Trophoblast cell (in vitro differentiated cells and primary cell): ENCODE data around the gene PRDM11.

ENCODE experiments used
- DNase-seq, 2 donors: peaks; one replicate each; pipeline ENCODE4 v3.0.0-alpha.2; 2016
- H2AFZ ChIP-seq: 2 replicates; pipeline ENCODE4 v1.6.1; 2013; ENCODE audit warnings: low read length, moderate library complexity, mild to moderate bottlenecking; ENCODE audit not compliant: insufficient read depth, poor library complexity
- H2AK5ac ChIP-seq: 2 replicates; pipeline ENCODE4 v1.6.1; 2013; ENCODE audit warnings: mild to moderate bottlenecking, low read length
- H2BK120ac ChIP-seq: 2 replicates; pipeline ENCODE4 v1.6.1; 2013; ENCODE audit warnings: low read length, mild to moderate bottlenecking, moderate library complexity; ENCODE audit not compliant: insufficient read depth, poor library complexity
- H2BK12ac ChIP-seq: 2 replicates; pipeline ENCODE4 v1.6.1; 2013; ENCODE audit warnings: mild to moderate bottlenecking, low read length, moderate library complexity
- H2BK5ac ChIP-seq: 2 replicates; pipeline ENCODE4 v1.6.1; 2013; ENCODE audit warnings: low read length, low read depth, moderate library complexity, mild to moderate bottlenecking; ENCODE audit not compliant: poor library complexity
- H3K14ac ChIP-seq: 2 replicates; pipeline ENCODE4 v1.6.1; 2013; ENCODE audit warnings: mild to moderate bottlenecking, low read length
- H3K18ac ChIP-seq: 2 replicates; pipeline ENCODE4 v1.6.1; 2013; ENCODE audit warnings: mild to moderate bottlenecking, low read length
- H3K23ac ChIP-seq: 2 replicates; pipeline ENCODE4 v1.6.1; 2013; ENCODE audit warnings: low read length
- H3K27ac ChIP-seq: 2 replicates; pipeline ENCODE4 v1.5.1; 2013; ENCODE audit warnings: low read depth, mild to moderate bottlenecking, inconsistent platforms, low read length, moderate library complexity
- H3K27me3 ChIP-seq: 2 replicates; pipeline ENCODE4 v1.6.1; 2013; ENCODE audit warnings: inconsistent platforms, mild to moderate bottlenecking, low read length, moderate library complexity; ENCODE audit not compliant: insufficient read depth
- H3K36me3 ChIP-seq, 2 experiments: 1 replicate in 1 of 2; 2 replicates in 1 of 2; pipeline ENCODE4 v1.6.1; 2013; ENCODE audit warnings: low read length in 2 of 2, mild to moderate bottlenecking in 2 of 2, moderate library complexity in 1 of 2; ENCODE audit not compliant: insufficient read depth in 2 of 2, control insufficient read depth in 1 of 2
- H3K4ac ChIP-seq: 2 replicates; pipeline ENCODE4 v1.6.1; 2013; ENCODE audit warnings: low read depth, mild to moderate bottlenecking, low read length, moderate library complexity
- H3K4me1 ChIP-seq, 2 experiments: 1 replicate in 1 of 2; 2 replicates in 1 of 2; pipeline ENCODE4 v1.6.1; 2013; ENCODE audit warnings: low read length in 2 of 2, mild to moderate bottlenecking in 2 of 2, moderate library complexity in 1 of 2; ENCODE audit not compliant: insufficient read depth in 2 of 2, control insufficient read depth in 1 of 2
- H3K4me2 ChIP-seq: 2 replicates; pipeline ENCODE4 v1.6.1; 2013; ENCODE audit warnings: inconsistent platforms, mild to moderate bottlenecking, low read length, moderate library complexity
- H3K4me3 ChIP-seq: 2 replicates; pipeline ENCODE4 v1.5.1; 2013; ENCODE audit warnings: mild to moderate bottlenecking, low read depth, low read length, inconsistent platforms
- H3K79me1 ChIP-seq: one replicate; pipeline ENCODE4 v1.6.1; 2013; ENCODE audit warnings: low read length
- H3K79me2 ChIP-seq: 2 replicates; pipeline ENCODE4 v1.6.1; 2013; ENCODE audit warnings: low read length, mild to moderate bottlenecking; ENCODE audit not compliant: control insufficient read depth, insufficient read depth, poor library complexity
- H3K9ac ChIP-seq: 2 replicates; pipeline ENCODE4 v1.6.1; 2013; ENCODE audit warnings: mild to moderate bottlenecking, low read length
- H3K9me3 ChIP-seq: 2 replicates; pipeline ENCODE4 v1.6.1; 2013; ENCODE audit warnings: low read depth, mild to moderate bottlenecking, control low read depth, inconsistent platforms, low read length; ENCODE audit not compliant: insufficient read depth
- H4K12ac ChIP-seq: 2 replicates; pipeline ENCODE4 v1.6.1; 2013; ENCODE audit warnings: low read depth, mild to moderate bottlenecking, low read length, moderate library complexity
- H4K8ac ChIP-seq: 2 replicates; pipeline ENCODE4 v1.6.1; 2013; ENCODE audit warnings: low read depth, mild to moderate bottlenecking, low read length, moderate library complexity
- H4K91ac ChIP-seq: one replicate; pipeline ENCODE4 v1.6.1; 2013; ENCODE audit warnings: low read depth, mild to moderate bottlenecking, low read length, moderate library complexity
- WGBS: extraction: QIAGEN DNeasy Blood & Tissue Kit; methylation state at CpG from one replicate; pipeline ENCODE4 v1.1.7; 2013; ENCODE audit warnings: missing lambda C conversion rate; ENCODE audit not compliant: insufficient read length, insufficient coverage; ENCODE audit errors: extremely low coverage; 5-methylcytosine and 5-hydroxymethylcytosine counted together

The PRDM11 gene

GRCh38 chr11:45159781-45160365 is 13.4 kb downstream of the PRDM11 start:
- H4K12ac ChIP-seq: no peak overlapping the region
- H3K9ac ChIP-seq: no peak overlapping the region
- H3K27ac ChIP-seq: no peak overlapping the region
- no peak overlapping the region for H4K8ac ChIP-seq
- no peak overlapping the region for H3K4ac ChIP-seq
- no peak overlapping the region for H3K4me3 ChIP-seq
- DNase-seq: no peak
- no peak overlapping the region for H4K91ac ChIP-seq
- no peak overlapping the region for H3K4me2 ChIP-seq
- H3K9me3 ChIP-seq: peaks cover 2% of the 10 kb centered on the region
- H3K23ac ChIP-seq: no peak overlapping the region
- H2AK5ac ChIP-seq: no peak overlapping the region
- H3K14ac ChIP-seq: no peak overlapping the region
- no peak overlapping the region for H3K18ac ChIP-seq
- WGBS: no CpG with 5 or more reads among the region's 3 CpGs
- H3K79me2 ChIP-seq: peaks cover 2% of the 10 kb centered on the region
- H2AFZ ChIP-seq: no peak overlapping the region
- no peak overlapping the region for H2BK5ac ChIP-seq
- peaks cover 21 to 26% of the 10 kb centered on the region in 2 experiments for H3K4me1 ChIP-seq
- no peak overlapping the region for H2BK120ac ChIP-seq
- no peak overlapping the region for H2BK12ac ChIP-seq
- H3K27me3 ChIP-seq: no peaks in the 10 kb centered on the region
- no peaks in the 10 kb centered on the region for H3K36me3 ChIP-seq
- H3K79me1 ChIP-seq: peaks cover 4% of the 10 kb centered on the region

DNA sequence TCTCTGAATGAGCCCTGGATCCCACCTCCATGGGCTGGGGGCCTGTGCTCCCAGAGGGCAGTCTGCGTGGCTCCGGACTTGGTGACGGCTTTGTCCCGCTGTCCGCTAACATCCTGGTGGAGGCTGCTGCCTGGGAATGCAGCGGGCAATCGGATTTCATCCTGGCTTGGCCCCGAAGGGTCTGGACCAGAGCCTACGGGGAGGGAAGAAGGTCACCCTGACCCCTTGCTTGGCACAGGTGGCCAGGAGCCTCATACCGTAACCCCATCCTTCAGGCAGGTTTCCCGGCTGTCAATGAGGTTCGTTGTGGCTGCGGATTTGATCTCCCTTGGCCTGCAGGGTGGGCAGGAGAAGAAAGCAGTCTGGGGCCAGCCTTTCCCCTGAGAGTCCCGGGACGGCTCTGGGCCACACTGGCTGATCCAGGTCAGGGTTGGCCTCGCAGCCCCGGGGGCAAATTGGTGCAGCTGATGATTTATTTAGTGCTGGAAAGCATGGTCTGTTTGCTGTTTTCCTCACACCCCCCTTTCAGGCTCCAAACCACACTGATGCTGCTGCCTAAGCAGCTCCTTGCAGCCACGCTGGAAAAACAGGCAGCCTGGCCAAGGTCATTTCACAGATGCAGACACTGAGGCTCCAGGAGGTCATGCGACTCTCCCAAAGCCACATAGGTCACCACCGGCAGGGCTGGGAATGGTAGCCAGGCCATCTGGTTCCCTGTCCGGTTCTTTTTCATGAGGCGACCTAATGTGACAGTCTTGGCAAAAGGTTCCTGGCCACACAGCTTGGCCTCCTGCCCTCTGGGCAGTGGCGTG is 15.0 kb downstream of the PRDM11 start:
- Histone ChIP-seq H3K36me3 (no peaks in the 10 kb centered on the region), H3K14ac (no peak overlapping the region), H3K18ac (no peak overlapping the region), H3K79me1 (peaks cover 4% of the 10 kb centered on the region), H2BK12ac (no peak overlapping the region), H2BK5ac (no peak overlapping the region), H4K91ac (no peak overlapping the region), H3K4me1 (peaks cover 21 to 26% of the 10 kb centered on the region in 2 experiments), H4K8ac (no peak overlapping the region), H3K4me3 (no peak overlapping the region), H3K27ac (no peak overlapping the region), H3K23ac (no peak overlapping the region), H3K9me3 (peaks cover 2% of the 10 kb centered on the region), H3K4ac (no peak overlapping the region), H2AK5ac (no peak overlapping the region), H4K12ac (no peak overlapping the region), H2AFZ (no peak overlapping the region), H2BK120ac (no peak overlapping the region), H3K4me2 (no peak overlapping the region), H3K27me3 (no peaks in the 10 kb centered on the region), H3K79me2 (peaks cover 2% of the 10 kb centered on the region), H3K9ac (no peak overlapping the region)
- WGBS: no CpG with 5 or more reads among the region's 23 CpGs
- DNase-seq: no peak

DNA sequence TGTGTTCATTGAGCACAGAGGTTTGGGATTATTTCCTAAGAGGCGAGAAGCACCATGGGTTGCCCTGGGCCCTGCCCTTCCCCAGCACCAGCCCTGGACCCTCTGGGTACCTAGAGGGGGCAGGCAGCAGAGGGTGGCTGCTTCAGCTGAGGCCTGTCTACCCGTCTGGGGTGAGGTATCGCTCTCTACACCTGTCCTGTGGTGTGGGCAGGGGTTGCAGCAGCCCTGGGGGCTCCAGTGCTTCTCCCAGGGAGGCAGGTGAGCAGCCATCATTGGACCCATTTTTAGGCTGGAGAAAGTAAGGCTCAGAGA is 15.6 kb downstream of the PRDM11 start:
- Histone ChIP-seq H3K27ac (no peak overlapping the region), H3K9me3 (peaks cover 2% of the 10 kb centered on the region), H2AK5ac (no peak overlapping the region), H3K79me2 (peaks cover 2% of the 10 kb centered on the region), H3K27me3 (no peaks in the 10 kb centered on the region), H4K8ac (no peak overlapping the region), H3K4me1 (peaks cover 17 to 23% of the 10 kb centered on the region in 2 experiments), H2BK12ac (no peak overlapping the region), H4K91ac (no peak overlapping the region), H4K12ac (no peak overlapping the region), H3K4me3 (no peak overlapping the region), H3K4me2 (no peak overlapping the region), H3K14ac (no peak overlapping the region), H3K36me3 (no peaks in the 10 kb centered on the region), H3K79me1 (peaks cover 4% of the 10 kb centered on the region), H2BK5ac (no peak overlapping the region), H2BK120ac (no peak overlapping the region), H3K4ac (no peak overlapping the region), H3K18ac (peak overlapping the region; percentile 23), H3K23ac (no peak overlapping the region), H2AFZ (no peak overlapping the region), H3K9ac (no peak overlapping the region)
- no peak for DNase-seq
- no CpG with 5 or more reads among the region's 3 CpGs for WGBS

GRCh38 chr11:45162916-45163879 is 16.8 kb downstream of the PRDM11 start:
- H4K8ac ChIP-seq: no peak overlapping the region
- no CpG with 5 or more reads among the region's 10 CpGs for WGBS
- no peak overlapping the region for H3K27ac ChIP-seq

More at GRCh38 chr11:45162916-45163879, 16.8 kb downstream of the PRDM11 start:
- Histone ChIP-seq H3K79me1 (peaks cover 4% of the 10 kb centered on the region), H2AK5ac (no peak overlapping the region), H3K4me2 (no peak overlapping the region), H4K91ac (no peak overlapping the region), H3K79me2 (peaks cover 2% of the 10 kb centered on the region), H3K36me3 (no peaks in the 10 kb centered on the region), H3K4ac (no peak overlapping the region), H2AFZ (no peak overlapping the region), H3K9me3 (no peaks in the 10 kb centered on the region), H2BK5ac (no peak overlapping the region), H3K14ac (no peak overlapping the region), H3K9ac (no peak overlapping the region), H3K4me3 (no peak overlapping the region), H3K4me1 (peaks cover 9 to 15% of the 10 kb centered on the region in 2 experiments), H2BK12ac (no peak overlapping the region), H3K23ac (no peak overlapping the region), H2BK120ac (no peak overlapping the region), H3K27me3 (no peaks in the 10 kb centered on the region), H4K12ac (no peak overlapping the region), H3K18ac (no peak overlapping the region)
- no peak for DNase-seq
